Measurements from ENCODE around the gene SLC22A12.
A peak's percentile ranks its signal among the peaks of the same experiment; 100 is the strongest.

The SLC22A12 gene

DNA sequence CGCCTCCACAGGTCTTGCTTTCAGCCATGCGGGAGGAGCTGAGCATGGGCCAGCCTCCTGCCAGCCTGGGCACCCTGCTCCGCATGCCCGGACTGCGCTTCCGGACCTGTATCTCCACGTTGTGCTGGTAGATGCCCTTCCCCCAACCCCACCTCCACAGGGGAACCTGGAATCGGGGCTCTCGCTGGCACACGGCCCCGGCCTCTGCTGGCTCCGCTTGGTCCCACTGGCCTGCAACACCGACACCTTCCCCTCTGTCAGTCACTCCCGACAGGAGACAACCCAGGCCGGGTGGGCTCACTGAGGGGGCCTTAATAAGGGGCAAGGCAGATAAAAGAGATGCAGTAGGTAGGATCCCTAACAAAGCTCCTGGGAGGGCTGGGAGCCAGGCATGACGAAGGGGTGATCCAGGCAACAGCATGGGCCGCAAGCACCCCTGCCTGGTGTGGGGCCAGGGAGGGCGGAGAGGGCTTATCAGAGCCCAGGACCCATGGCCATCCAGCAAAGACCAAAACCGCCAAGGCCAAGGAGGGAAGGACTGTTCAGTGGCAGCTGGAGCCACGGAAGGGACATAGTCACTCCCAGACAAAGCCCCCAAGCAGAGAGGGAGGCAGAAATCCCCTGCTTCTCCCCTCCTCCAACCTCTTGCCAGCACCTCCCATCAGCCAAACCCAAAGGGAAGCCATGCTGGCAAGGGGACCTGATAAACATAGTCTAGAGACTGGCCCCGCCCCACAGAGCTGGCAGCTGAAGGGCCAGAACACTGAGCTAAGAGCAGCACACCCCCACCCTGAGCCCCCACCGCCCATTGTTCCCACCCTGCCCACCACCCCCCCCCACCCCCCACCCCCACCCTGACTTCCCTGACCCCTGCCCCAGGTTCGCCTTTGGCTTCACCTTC is 8.0 kb downstream of the SLC22A12 start:
- no peaks in the 10 kb centered on the region for H3K4me1 Mint-ChIP-seq
- H3K27ac Mint-ChIP-seq = no peak overlapping the region
- no peaks in the 10 kb centered on the region for H3K9me3 Mint-ChIP-seq
- no peaks in the 10 kb centered on the region for H3K27me3 Mint-ChIP-seq (ENCODE audit: low read depth)
- TF ChIP-seq, protein P1, sequence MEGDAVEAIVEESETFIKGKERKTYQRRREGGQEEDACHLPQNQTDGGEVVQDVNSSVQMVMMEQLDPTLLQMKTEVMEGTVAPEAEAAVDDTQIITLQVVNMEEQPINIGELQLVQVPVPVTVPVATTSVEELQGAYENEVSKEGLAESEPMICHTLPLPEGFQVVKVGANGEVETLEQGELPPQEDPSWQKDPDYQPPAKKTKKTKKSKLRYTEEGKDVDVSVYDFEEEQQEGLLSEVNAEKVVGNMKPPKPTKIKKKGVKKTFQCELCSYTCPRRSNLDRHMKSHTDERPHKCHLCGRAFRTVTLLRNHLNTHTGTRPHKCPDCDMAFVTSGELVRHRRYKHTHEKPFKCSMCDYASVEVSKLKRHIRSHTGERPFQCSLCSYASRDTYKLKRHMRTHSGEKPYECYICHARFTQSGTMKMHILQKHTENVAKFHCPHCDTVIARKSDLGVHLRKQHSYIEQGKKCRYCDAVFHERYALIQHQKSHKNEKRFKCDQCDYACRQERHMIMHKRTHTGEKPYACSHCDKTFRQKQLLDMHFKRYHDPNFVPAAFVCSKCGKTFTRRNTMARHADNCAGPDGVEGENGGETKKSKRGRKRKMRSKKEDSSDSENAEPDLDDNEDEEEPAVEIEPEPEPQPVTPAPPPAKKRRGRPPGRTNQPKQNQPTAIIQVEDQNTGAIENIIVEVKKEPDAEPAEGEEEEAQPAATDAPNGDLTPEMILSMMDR (IDR thresholded peaks at IDR 0.05; ENCODE audit: unreplicated experiment in 3 of 3) = no peak
- H3K36me3 Mint-ChIP-seq (ENCODE audit: low read depth) = no peaks in the 10 kb centered on the region
- H3K4me3 Mint-ChIP-seq = no peak overlapping the region

DNA sequence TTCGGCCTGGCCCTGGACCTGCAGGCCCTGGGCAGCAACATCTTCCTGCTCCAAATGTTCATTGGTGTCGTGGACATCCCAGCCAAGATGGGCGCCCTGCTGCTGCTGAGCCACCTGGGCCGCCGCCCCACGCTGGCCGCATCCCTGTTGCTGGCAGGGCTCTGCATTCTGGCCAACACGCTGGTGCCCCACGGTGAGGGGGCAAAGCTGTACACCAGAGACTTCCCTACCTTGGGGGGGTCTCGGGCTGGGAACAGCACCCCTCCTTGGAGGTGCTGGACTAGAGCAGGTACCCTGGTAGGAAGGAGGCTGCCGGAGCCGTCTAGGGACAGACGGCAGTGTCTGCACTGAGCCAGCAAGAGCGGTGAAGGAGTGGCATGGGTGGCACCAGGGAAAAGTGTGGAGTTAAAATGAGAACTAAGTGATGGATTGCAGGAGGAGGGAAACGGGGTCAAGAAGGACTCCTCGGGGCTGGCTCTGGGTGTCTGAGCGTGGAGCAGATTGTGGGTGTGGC is 8.7 kb downstream of the SLC22A12 start:
- Mint-ChIP-seq H3K27ac (peak overlapping the region in 2 of 3 experiments; percentile 17 to 72), H3K4me1 (no peaks in the 10 kb centered on the region), H3K4me3 (no peak overlapping the region), H3K36me3 (ENCODE audit: low read depth) (no peaks in the 10 kb centered on the region), H3K9me3 (no peaks in the 10 kb centered on the region), H3K27me3 (ENCODE audit: low read depth) (no peaks in the 10 kb centered on the region)
- TF ChIP-seq, protein P1 (IDR thresholded peaks at IDR 0.05; ENCODE audit: unreplicated experiment in 3 of 3) = no peak

DNA sequence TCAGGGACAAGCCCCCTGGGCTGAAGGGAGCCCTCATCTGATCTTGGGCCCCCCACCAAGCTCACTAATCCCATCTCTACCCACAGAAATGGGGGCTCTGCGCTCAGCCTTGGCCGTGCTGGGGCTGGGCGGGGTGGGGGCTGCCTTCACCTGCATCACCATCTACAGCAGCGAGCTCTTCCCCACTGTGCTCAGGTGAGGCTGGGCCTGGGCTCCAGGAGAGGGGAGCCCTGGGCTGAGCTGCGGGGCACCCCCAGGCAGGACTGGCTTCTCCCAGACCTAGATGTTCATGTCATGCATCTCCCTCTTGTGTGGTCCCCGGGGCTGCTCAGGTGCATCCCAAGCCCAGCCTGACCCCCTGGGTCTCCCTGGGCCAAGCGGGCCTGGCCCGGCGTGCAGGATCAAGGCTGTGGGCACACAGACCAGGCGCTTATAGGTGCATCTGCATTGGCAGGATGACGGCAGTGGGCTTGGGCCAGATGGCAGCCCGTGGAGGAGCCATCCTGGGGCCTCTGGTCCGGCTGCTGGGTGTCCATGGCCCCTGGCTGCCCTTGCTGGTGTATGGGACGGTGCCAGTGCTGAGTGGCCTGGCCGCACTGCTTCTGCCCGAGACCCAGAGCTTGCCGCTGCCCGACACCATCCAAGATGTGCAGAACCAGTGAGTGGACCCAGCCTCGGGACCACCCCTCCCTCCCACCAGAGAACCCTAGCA is 9.4 kb downstream of the SLC22A12 start:
- Mint-ChIP-seq H3K4me1 (peaks cover 2% of the 10 kb centered on the region), H3K4me3 (no peak overlapping the region), H3K36me3 (ENCODE audit: low read depth) (no peaks in the 10 kb centered on the region), H3K27ac (no peak overlapping the region), H3K9me3 (no peaks in the 10 kb centered on the region), H3K27me3 (ENCODE audit: low read depth) (no peaks in the 10 kb centered on the region)
- TF ChIP-seq, protein P1 (IDR thresholded peaks at IDR 0.05; ENCODE audit: unreplicated experiment in 3 of 3) = no peak

DNA sequence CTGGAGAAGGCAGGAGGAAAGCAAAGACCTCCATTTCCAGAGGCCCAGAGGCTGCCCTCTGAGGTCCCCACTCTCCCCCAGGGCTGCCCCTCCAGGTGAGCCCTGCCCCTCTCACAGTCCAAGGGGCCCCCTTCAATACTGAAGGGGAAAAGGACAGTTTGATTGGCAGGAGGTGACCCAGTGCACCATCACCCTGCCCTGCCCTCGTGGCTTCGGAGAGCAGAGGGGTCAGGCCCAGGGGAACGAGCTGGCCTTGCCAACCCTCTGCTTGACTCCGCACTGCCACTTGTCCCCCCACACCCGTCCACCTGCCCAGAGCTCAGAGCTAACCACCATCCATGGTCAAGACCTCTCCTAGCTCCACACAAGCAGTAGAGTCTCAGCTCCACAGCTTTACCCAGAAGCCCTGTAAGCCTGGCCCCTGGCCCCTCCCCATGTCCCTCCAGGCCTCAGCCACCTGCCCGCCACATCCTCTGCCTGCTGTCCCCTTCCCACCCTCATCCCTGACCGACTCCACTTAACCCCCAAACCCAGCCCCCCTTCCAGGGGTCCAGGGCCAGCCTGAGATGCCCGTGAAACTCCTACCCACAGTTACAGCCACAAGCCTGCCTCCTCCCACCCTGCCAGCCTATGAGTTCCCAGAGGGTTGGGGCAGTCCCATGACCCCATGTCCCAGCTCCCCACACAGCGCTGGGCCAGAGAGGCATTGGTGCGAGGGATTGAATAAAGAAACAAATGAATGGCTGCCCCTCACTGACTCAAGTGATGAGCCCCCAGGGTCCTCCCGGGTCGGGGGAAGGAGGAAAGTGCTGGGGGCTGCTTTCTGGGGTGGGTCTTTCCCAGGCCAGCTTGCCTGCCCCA is 10.8 kb downstream of the SLC22A12 start:
- Mint-ChIP-seq H3K27ac (no peak overlapping the region), H3K9me3 (no peaks in the 10 kb centered on the region), H3K4me3 (no peak overlapping the region), H3K36me3 (ENCODE audit: low read depth) (no peaks in the 10 kb centered on the region), H3K27me3 (ENCODE audit: low read depth) (no peaks in the 10 kb centered on the region), H3K4me1 (peaks cover 8% of the 10 kb centered on the region)
- TF ChIP-seq, protein P1 (IDR thresholded peaks at IDR 0.05; ENCODE audit: unreplicated experiment in 3 of 3) = no peak

DNA sequence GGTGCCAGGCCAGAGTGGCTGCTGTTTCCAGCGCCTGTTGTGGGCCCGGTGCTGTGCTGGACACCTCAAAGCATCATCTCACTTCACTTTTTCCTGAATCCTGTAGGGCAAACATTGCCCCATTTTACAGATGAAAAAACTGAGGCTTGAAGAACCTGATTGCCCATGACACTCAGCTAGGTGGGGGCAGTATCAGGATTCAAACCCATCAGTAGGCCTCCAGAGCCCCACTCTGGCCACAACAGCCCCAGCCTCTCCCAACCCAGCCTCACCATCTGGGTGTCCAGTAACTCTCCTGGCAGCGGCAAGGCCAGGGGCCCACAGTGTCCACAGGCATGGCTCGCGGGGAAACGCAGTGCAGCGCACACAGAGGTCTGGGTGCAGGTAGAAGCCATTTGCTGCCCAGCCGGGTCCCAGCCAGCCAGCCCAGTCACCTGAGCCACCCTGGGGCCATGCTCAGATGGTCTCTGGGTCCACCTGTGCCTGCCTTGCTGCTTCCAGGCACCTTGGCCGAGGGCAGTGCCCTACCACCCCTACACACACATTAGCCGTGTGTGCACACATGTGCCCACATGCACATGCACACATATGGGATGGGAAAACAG is 11.5 kb downstream of the SLC22A12 start:
- TF ChIP-seq, protein P1 (IDR thresholded peaks at IDR 0.05; ENCODE audit: unreplicated experiment in 3 of 3) = no peak
- no peak overlapping the region for H3K27ac Mint-ChIP-seq
- H3K36me3 Mint-ChIP-seq (ENCODE audit: low read depth) = no peaks in the 10 kb centered on the region
- no peaks in the 10 kb centered on the region for H3K27me3 Mint-ChIP-seq (ENCODE audit: low read depth)
- no peak overlapping the region for H3K4me3 Mint-ChIP-seq
- no peaks in the 10 kb centered on the region for H3K9me3 Mint-ChIP-seq
- H3K4me1 Mint-ChIP-seq = peaks cover 8% of the 10 kb centered on the region
